Brain microvascular endothelial cell (primary cell): Measurements from ENCODE around the gene ARHGAP22.

Experiments used
- DNase-seq: peaks from one replicate; pipeline ENCODE4 v3.0.0-alpha.2; 2020
- H3K27ac ChIP-seq: fragments of 250-450 bp; sonication (Bioruptor Pico); 2 replicates; pipeline ENCODE4 v1.5.1; 2020; ENCODE audit warnings: mild to moderate bottlenecking, moderate library complexity
- H3K27me3 ChIP-seq: fragments of 250-450 bp; sonication (Bioruptor Pico); replicated peaks from 2 replicates; pipeline ENCODE4 v1.5.1; 2020; ENCODE audit warnings: mild to moderate bottlenecking
- H3K36me3 ChIP-seq: fragments of 250-450 bp; sonication (Bioruptor Pico); replicated peaks from 2 replicates; pipeline ENCODE4 v1.5.1; 2020; ENCODE audit warnings: mild to moderate bottlenecking
- H3K4me3 ChIP-seq: 2 replicates; pipeline ENCODE4 v1.5.1; 2011; ENCODE audit warnings: low read depth, mild to moderate bottlenecking, control low read depth, low read length, moderate library complexity
- in situ Hi-C: cut with HindIII; loops from 2 replicates; pipeline ENCODE4 v1.10.0; 2017; ENCODE audit warnings: low sequenced_read_pairs, low pct_ligation_motif_present
- TF ChIP-seq, protein P1 (sequence below): IDR thresholded peaks from 2 replicates; pipeline ENCODE4 v1.5.1; 2011; ENCODE audit warnings: low read depth, mild to moderate bottlenecking, moderate library complexity, low read length, control low read depth, inconsistent platforms; ENCODE audit errors: missing control alignments

The ARHGAP22 gene

DNA sequence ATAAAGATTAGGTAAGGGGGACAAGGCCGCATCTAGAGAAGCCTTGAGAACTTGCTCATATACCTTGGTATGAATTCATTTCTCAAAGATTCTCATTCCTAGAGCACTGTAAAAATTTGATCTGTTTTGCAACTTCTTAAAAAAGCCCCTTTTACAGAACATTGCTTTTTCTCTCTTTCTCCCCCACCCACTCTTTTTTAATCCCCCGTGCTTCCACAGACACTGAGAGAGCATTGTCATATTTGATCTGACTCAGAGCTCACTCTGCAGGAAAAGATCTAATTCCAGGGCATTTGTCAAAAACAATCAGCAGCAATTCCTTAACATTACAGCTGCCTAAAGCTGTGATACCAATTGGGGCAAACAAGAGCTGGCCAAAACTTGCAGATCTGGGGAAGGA lies 92.0 kb downstream of the ARHGAP22 start:
- TF ChIP-seq, protein P1, sequence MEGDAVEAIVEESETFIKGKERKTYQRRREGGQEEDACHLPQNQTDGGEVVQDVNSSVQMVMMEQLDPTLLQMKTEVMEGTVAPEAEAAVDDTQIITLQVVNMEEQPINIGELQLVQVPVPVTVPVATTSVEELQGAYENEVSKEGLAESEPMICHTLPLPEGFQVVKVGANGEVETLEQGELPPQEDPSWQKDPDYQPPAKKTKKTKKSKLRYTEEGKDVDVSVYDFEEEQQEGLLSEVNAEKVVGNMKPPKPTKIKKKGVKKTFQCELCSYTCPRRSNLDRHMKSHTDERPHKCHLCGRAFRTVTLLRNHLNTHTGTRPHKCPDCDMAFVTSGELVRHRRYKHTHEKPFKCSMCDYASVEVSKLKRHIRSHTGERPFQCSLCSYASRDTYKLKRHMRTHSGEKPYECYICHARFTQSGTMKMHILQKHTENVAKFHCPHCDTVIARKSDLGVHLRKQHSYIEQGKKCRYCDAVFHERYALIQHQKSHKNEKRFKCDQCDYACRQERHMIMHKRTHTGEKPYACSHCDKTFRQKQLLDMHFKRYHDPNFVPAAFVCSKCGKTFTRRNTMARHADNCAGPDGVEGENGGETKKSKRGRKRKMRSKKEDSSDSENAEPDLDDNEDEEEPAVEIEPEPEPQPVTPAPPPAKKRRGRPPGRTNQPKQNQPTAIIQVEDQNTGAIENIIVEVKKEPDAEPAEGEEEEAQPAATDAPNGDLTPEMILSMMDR: no peak
- DNase-seq: no peak
- in situ Hi-C loops: no loop called here
- Histone ChIP-seq H3K4me3 (no peak overlapping the region), H3K36me3 (no peaks in the 10 kb centered on the region), H3K27me3 (no peaks in the 10 kb centered on the region), H3K27ac (no peak overlapping the region)

DNA sequence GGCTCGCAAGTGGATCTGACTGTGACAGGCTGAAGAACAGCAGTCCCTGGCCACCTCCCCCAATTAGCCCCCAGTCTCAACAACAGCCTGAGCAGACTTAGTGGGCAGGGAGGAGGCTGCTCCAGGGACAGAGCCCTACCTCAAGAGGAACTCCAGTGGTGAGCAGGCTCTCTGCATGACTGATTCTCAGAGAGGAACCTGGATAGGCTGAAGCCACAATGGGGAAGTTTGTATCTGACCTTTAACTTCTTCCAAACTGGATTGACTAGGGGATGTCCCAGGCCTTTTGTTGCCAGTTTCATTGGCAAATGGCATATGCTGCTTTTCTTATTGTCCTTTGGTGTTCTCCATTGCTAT lies 93.0 kb downstream of the ARHGAP22 start:
- TF ChIP-seq, protein P1: no peak
- in situ Hi-C loops: no loop called here
- Histone ChIP-seq H3K36me3 (no peaks in the 10 kb centered on the region), H3K27ac (no peak overlapping the region), H3K27me3 (no peaks in the 10 kb centered on the region), H3K4me3 (no peak overlapping the region)
- DNase-seq: no peak

DNA sequence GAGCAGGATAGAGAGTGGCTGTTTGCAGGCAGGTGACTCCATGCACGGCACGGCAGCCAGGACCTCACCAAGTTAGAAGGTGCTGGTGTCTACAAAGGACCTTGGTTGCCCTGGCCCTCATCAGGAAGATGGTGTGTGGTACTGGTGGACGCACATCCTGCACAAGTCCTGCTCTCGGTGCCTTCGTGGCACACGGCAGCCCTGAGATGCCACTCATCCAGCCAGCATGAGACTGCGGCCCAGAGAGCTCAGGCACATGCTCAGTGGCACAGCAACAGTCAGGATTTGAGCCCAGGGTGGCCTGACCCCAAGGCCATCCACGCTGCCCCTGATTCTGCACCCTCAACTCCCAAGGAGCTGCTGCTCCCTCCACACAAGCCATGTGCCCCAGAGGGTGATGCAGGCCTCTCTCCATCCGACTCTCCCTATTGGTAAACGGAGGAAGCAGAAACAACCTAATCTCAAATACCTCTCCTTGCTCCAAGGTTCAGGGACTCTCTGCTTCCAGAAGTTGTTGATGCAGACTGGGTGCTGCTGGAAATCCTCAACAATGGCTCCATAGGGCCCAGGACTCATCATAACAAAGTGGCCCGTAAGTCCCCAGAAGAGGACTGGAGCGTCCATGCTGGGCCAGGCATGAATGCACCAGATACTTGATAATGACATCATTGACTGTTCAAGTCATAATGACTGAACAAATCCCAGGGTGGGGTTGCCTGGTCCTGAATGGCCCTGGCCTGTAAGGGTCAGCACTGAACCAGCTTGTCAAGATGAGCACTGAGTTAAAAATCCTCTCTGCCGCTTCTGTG lies 93.6 kb downstream of the ARHGAP22 start:
- no peaks in the 10 kb centered on the region for H3K36me3 ChIP-seq
- DNase-seq: no peak
- no peak overlapping the region for H3K27ac ChIP-seq
- no peaks in the 10 kb centered on the region for H3K27me3 ChIP-seq
- TF ChIP-seq, protein P1: no peak
- H3K4me3 ChIP-seq: no peak overlapping the region
- in situ Hi-C loops: no loop called here

DNA sequence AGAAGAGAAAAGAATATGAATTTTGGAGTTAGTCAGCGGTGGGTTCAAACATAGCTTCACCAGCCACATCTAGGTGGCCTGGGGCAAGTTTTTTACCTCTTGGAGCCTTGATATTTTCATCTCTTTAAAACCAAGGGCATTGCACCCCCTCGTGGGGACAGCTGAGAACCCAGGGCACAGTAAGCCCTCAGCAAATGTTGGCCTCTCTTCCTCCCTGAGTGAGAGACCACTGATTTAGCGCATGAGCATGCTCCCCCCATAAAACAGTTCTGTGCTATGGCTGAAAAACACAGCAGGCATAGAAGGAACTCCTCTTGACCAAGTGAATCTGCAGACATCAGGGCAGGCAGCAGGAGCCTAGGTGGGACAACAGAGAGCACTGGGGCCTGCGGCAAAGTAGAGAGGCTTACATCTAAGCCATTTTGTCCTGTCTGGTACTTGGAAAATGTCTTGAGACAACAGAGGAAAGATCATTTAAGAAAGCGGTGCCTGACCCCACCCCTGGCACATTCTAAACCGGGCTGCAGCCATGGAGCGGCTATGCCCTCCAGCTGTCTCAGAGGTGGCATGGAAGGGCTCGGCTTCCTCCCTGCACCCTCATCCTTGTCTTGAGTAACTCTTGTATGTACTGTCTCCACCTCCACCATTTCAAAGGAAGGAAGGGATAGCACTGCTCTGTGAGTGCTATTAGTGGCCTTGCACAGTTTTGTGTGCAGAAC lies 94.7 kb downstream of the ARHGAP22 start:
- Histone ChIP-seq H3K27ac (no peak overlapping the region), H3K36me3 (no peaks in the 10 kb centered on the region), H3K4me3 (no peak overlapping the region), H3K27me3 (no peaks in the 10 kb centered on the region)
- DNase-seq: no peak
- in situ Hi-C loops: no loop called here
- TF ChIP-seq, protein P1: peak; percentile 66

DNA sequence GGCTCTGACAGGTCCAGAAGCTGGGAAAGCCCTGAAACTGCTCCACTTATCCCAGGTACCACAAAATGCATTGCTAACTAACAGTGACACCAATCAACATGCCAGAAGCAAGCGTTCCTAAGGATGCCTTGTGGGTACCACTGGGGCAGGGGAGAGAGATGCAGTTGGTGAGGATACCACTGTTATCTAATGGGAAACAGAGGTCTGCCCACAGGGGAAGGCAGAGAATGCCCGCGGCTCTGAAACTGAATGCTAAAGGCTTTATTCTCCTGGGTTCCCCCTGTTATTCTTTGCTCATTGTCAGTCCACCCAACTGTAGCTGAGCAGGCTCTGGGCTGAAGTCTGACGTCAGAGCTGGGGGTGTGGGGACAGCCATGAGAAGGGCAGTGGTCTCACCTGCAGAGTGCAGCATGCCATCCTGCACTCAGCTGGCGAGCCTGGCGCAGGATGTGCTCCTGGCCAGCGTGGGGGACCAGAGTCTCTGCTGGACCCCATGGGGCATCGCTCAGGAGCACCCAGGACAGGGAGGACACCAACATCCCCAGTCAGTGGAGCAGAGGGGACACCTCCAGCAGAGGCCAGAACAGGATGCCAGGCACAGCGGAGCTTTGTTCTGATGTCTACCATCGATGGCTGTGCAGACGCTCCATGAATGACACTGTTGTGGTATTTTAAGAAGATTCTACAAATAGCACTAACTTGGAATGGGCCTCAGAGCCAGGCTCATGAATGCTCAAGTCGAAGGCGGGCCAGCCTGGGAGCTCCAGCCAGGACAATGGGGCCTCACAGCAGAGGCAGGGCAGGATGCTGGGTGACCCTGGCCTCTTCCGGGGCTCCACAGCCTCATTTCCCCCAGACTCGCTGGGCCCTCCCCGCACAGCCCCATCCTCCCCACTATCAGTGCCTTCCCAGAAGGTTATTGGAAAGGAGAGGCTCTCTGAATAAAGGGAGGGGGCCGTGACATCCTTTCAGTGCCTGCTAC lies 95.8 kb downstream of the ARHGAP22 start:
- H3K27me3 ChIP-seq: no peaks in the 10 kb centered on the region
- TF ChIP-seq, protein P1: no peak
- no peak overlapping the region for H3K4me3 ChIP-seq
- in situ Hi-C loops: no loop called here
- no peak overlapping the region for H3K27ac ChIP-seq
- DNase-seq: no peak
- no peaks in the 10 kb centered on the region for H3K36me3 ChIP-seq
